Adrenal gland (tissue), 12 donors: ENCODE data around the gene HCK. TPM values are rescaled to one million over a fixed set of nuclear protein-coding genes. Genes with fewer than 3 reads are reported as not detected.

Experiments
- DNase-seq, 7 donors: peaks; one replicate each; pipeline ENCODE4 v3.0.0-alpha.2; 2019 to 2020
- H3K27ac ChIP-seq, 5 donors: fragments of 200-600 bp; sonication (generic) in 4 of 5; 1 replicate in 3 of 5; 2 replicates in 2 of 5; pipeline versions ENCODE4 v1.5.1 to v1.8.0; 2016 to 2020; ENCODE audit warnings: mild to moderate bottlenecking in 1 of 5
- H3K27me3 ChIP-seq: fragments of 200-600 bp; 2 replicates; pipeline ENCODE4 v1.8.0; 2021
- H3K36me3 ChIP-seq, 2 donors: fragments of 200-600 bp; replicated peaks in 1 of 2; 1 replicate in 1 of 2; 2 replicates in 1 of 2; pipeline versions ENCODE4 v1.5.1 to v1.8.0; 2018 to 2022
- H3K4me1 ChIP-seq, 2 donors: fragments of 200-600 bp; replicated peaks in 1 of 2; 1 replicate in 1 of 2; 2 replicates in 1 of 2; pipeline versions ENCODE4 v1.5.1 to v1.8.0; 2018 to 2021
- H3K4me3 ChIP-seq, 4 donors: fragments of 200-600 bp; sonication (generic) in 3 of 4; one replicate each; pipeline ENCODE4 v1.5.1; 2016 to 2018
- H3K9me3 ChIP-seq, 3 donors: fragments of 200-600 bp; sonication (generic) in 1 of 3; replicated peaks in 1 of 3; 1 replicate in 2 of 3; 2 replicates in 1 of 3; pipeline versions ENCODE4 v1.5.1 to v1.8.0; 2016 to 2021
- POLR2A ChIP-seq, 2 donors: fragments of 450-650 bp; IDR thresholded peaks; one replicate each; pipeline ENCODE4 v1.6.1; 2017; ENCODE audit warnings: antibody characterized with exemption in 2 of 2, mild to moderate bottlenecking in 2 of 2, moderate library complexity in 1 of 2
- WGBS, 4 donors: extraction: QIAGEN DNeasy Blood & Tissue Kit in 2 of 4; methylation state at CpG; one replicate each; pipeline versions ENCODE4 v1.1.5 to v1.1.7; 2013 to 2017; 5-methylcytosine and 5-hydroxymethylcytosine counted together
- intact Hi-C, 2 donors: fragments of 100-400 bp; cut with DNase I; formaldehyde crosslinking; loops; one replicate each; pipeline versions ENCODE4 v1.14.1 to v1.15.0; 2022 to 2023
- polyA plus RNA-seq, 3 donors: library from polyadenylated mRNA; stranded (reverse); fragments of 200-250 nt in 2 of 3; fragments of 350-450 nt in 1 of 3; fragmentation: Illumina TruSeq in 1 of 3; extraction: RNeasy Lipid Tissue Mini Kit (QIAGEN cat#74804) in 1 of 3; gene quantifications; one replicate each; pipeline ENCODE4 v1.2.3, GENCODE V29; 2013 to 2014
- total RNA-seq, 9 donors: library from RNA; depleted of rRNA in 4 of 9; stranded (reverse); fragments of >200 nt in 4 of 9; fragments of 120-200 nt in 1 of 9; fragmentation: NEBNext Ultra II Directional in 1 of 9; extraction: Animal tissue kit (Norgen Biotek cat#: 25700) in 1 of 9; gene quantifications; one replicate each; pipeline versions ENCODE4 v1.1.0 to v1.2.4, GENCODE V29; 2013 to 2023
- TF ChIP-seq, protein P1 (sequence below), 6 experiments: fragments of 450-650 bp in 4 of 6; fragments of 200-600 bp in 2 of 6; sonication (generic) in 1 of 6; IDR thresholded peaks; 1 replicate in 5 of 6; 2 replicates in 1 of 6; pipeline versions ENCODE4 v1.5.1 to v1.8.0; 2016 to 2021; ENCODE audit warnings: antibody characterized with exemption in 6 of 6, mild to moderate bottlenecking in 2 of 6, moderate library complexity in 1 of 6
- donor health status: healthy with polysubstance abuse.
- donor health status: Bipolar disorder and iron deficiency.
- donor health status: DM: yes; HTN: yes; CAD: no.
- donor health status: DM: no; HTN: no; CAD: no.
- donor health status: DM: no; HTN: no; CAD: no.
- donor health status: DM: yes; HTN: yes; CAD: no.

HCK gene
- total and polyA plus RNA-seq, 12 donors = 3.7 to 49.8 (median 17.0) TPM

DNA sequence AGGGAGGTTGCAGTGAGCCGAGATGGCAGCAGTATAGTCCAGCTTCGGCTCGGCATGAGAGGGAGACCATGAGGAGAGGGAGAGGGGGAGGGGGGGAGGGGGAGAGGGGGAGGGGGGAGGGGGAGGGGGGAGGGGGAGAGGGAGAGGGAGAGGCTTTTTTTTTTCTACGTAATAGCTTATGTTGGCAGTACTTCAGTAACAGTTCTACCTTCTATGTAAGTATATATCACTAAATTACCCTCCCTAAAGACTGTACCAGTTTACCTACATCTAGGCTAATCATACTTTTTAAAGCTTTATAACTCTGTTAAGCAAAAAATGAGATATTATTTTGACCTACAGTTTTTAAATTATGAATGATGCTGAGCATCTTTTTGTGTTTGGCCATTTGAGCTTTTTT lies 71.0 kb downstream of the HCK start:
- no peak for DNase-seq
- TF ChIP-seq, protein P1, sequence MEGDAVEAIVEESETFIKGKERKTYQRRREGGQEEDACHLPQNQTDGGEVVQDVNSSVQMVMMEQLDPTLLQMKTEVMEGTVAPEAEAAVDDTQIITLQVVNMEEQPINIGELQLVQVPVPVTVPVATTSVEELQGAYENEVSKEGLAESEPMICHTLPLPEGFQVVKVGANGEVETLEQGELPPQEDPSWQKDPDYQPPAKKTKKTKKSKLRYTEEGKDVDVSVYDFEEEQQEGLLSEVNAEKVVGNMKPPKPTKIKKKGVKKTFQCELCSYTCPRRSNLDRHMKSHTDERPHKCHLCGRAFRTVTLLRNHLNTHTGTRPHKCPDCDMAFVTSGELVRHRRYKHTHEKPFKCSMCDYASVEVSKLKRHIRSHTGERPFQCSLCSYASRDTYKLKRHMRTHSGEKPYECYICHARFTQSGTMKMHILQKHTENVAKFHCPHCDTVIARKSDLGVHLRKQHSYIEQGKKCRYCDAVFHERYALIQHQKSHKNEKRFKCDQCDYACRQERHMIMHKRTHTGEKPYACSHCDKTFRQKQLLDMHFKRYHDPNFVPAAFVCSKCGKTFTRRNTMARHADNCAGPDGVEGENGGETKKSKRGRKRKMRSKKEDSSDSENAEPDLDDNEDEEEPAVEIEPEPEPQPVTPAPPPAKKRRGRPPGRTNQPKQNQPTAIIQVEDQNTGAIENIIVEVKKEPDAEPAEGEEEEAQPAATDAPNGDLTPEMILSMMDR (IDR thresholded peaks at IDR 0.05) = no peak
- no peak for TF ChIP-seq POLR2A (IDR thresholded peaks at IDR 0.05)
- intact Hi-C loops = no loop called here
- Histone ChIP-seq H3K27ac (no peak overlapping the region), H3K9me3 (no peaks in the 10 kb centered on the region), H3K36me3 (no peaks in the 10 kb centered on the region), H3K4me3 (no peak overlapping the region), H3K27me3 (no peaks in the 10 kb centered on the region), H3K4me1 (peaks cover 0 to 5% of the 10 kb centered on the region in 2 donors)
- WGBS, 4 donors = 91 to 100% (median 94%) methylated on average over 1 to 3 of the region's 4 CpGs

GRCh38 chr20:32124916-32125454 lies 72.9 kb downstream of the HCK start:
- H3K27me3 ChIP-seq = no peaks in the 10 kb centered on the region
- no peak overlapping the region for H3K4me3 ChIP-seq
- DNase-seq = no peak
- WGBS, 4 donors = 89 to 95% (median 94%) methylated on average over 4 of the region's 4 CpGs
- no peaks in the 10 kb centered on the region for H3K36me3 ChIP-seq
- intact Hi-C loops = no loop called here
- no peaks in the 10 kb centered on the region for H3K4me1 ChIP-seq
- no peak overlapping the region for H3K27ac ChIP-seq
- no peak for TF ChIP-seq POLR2A (IDR thresholded peaks at IDR 0.05)
- TF ChIP-seq, protein P1 (IDR thresholded peaks at IDR 0.05) = no peak
- no peaks in the 10 kb centered on the region for H3K9me3 ChIP-seq

- Histone ChIP-seq H3K36me3 (no peaks in the 10 kb centered on the region), H3K4me1 (peaks cover 0 to 1% of the 10 kb centered on the region in 2 donors), H3K27ac (no peak overlapping the region), H3K9me3 (no peaks in the 10 kb centered on the region), H3K4me3 (no peak overlapping the region), H3K27me3 (no peaks in the 10 kb centered on the region)
- TF ChIP-seq, protein P1 (IDR thresholded peaks at IDR 0.05) = no peak
- no peak for TF ChIP-seq POLR2A (IDR thresholded peaks at IDR 0.05)
- WGBS, 4 donors = 90 to 99% (median 94%) methylated on average over 5 of the region's 5 CpGs
- no peak for DNase-seq
- intact Hi-C loops = no loop called here
Observed at GRCh38 chr20:32125506-32125905, 73.5 kb downstream of the HCK start.

GRCh38 chr20:32126919-32127318 lies 74.9 kb downstream of the HCK start:
- intact Hi-C loops = no loop called here
- Histone ChIP-seq H3K4me1 (peaks cover 0 to 6% of the 10 kb centered on the region in 2 donors), H3K9me3 (no peaks in the 10 kb centered on the region), H3K27me3 (no peaks in the 10 kb centered on the region), H3K36me3 (no peaks in the 10 kb centered on the region), H3K27ac (no peak overlapping the region), H3K4me3 (no peak overlapping the region)
- TF ChIP-seq POLR2A (IDR thresholded peaks at IDR 0.05) = no peak
- TF ChIP-seq, protein P1 (IDR thresholded peaks at IDR 0.05) = no peak
- no peak for DNase-seq
- 84 to 100% (median 91%) methylated on average over 7 to 8 of the region's 8 CpGs for WGBS, 4 donors
